LNCaP clone FGC (cell line): ENCODE measurements around the gene SGTB.

Source experiments
- DNase-seq: peaks from one replicate; pipeline ENCODE4 v3.0.0-alpha.2; 2011; ENCODE audit warnings: low read depth
- H3K4me3 ChIP-seq: 2 replicates; pipeline ENCODE4 v1.5.1; 2011; ENCODE audit warnings: mild to moderate bottlenecking, low read depth, low read length, control low read depth
- TF ChIP-seq, protein P1 (sequence below): IDR thresholded peaks from 2 replicates; pipeline ENCODE4 v1.5.1; 2012; ENCODE audit warnings: mild to moderate bottlenecking; ENCODE audit not compliant: control insufficient read depth, insufficient read depth; ENCODE audit errors: extremely low read depth

SGTB gene

DNA sequence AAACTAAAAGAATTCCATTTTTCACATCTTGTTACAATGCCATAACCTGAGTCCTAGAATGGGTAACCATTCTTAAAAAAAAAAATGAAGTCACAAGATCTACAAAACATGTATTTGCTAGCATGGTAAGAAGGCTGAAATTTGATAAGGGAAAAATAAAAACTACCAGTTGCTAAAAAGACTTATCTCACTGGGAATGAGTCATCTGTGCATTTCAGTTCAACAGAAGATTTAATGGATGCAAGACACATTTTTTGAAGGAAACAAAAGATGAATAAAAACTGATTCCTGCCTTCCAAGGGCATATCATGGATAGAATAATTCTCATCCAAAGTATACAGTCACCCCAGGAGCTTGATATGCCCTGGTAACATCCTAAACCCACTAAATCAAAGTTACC, 47.2 kb downstream of the SGTB start:
- TF ChIP-seq, protein P1, sequence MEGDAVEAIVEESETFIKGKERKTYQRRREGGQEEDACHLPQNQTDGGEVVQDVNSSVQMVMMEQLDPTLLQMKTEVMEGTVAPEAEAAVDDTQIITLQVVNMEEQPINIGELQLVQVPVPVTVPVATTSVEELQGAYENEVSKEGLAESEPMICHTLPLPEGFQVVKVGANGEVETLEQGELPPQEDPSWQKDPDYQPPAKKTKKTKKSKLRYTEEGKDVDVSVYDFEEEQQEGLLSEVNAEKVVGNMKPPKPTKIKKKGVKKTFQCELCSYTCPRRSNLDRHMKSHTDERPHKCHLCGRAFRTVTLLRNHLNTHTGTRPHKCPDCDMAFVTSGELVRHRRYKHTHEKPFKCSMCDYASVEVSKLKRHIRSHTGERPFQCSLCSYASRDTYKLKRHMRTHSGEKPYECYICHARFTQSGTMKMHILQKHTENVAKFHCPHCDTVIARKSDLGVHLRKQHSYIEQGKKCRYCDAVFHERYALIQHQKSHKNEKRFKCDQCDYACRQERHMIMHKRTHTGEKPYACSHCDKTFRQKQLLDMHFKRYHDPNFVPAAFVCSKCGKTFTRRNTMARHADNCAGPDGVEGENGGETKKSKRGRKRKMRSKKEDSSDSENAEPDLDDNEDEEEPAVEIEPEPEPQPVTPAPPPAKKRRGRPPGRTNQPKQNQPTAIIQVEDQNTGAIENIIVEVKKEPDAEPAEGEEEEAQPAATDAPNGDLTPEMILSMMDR, result no peak
- H3K4me3 ChIP-seq, result no peak overlapping the region
- no peak for DNase-seq

DNA sequence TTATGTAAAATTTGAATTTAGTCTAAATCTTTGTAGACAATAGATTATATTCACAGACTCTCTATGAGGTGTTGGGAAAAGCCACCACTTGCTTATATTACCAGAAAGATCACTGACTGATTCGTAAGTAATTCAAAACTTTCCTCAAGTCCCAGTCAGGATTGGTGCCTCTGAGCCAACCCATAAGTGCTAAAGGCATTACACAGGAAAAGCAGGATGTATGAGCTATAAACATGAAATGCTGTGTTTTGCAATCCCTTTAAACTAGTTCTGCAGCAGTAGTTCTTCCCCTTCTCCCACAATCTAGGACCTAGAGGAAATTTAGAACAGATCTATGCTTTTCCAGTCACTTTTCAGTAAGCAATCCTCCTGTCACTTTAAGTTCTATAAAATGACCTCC, 49.1 kb downstream of the SGTB start:
- no peak overlapping the region for H3K4me3 ChIP-seq
- DNase-seq, result no peak
- TF ChIP-seq, protein P1, result no peak

DNA sequence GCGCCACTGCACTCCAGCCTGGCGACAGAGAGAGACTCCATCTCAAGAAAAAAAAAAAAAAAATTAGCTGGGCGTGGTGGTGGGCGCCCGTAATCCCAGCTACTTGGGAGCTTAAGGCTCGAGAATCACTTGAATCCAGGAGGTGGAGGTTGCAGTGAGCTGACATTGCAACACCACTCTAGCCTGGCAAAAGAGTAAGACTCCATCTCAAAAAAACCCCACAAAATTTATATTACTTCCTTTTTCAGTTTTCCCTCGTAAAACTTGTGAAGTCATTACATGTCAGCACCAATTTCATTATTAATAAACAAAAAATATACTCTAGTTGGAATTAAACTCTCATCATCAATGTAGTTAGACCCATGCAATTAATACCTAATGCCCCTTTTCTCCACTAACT, 53.2 kb downstream of the SGTB start:
- no peak overlapping the region for H3K4me3 ChIP-seq
- TF ChIP-seq, protein P1, result no peak
- DNase-seq, result no peak

DNA sequence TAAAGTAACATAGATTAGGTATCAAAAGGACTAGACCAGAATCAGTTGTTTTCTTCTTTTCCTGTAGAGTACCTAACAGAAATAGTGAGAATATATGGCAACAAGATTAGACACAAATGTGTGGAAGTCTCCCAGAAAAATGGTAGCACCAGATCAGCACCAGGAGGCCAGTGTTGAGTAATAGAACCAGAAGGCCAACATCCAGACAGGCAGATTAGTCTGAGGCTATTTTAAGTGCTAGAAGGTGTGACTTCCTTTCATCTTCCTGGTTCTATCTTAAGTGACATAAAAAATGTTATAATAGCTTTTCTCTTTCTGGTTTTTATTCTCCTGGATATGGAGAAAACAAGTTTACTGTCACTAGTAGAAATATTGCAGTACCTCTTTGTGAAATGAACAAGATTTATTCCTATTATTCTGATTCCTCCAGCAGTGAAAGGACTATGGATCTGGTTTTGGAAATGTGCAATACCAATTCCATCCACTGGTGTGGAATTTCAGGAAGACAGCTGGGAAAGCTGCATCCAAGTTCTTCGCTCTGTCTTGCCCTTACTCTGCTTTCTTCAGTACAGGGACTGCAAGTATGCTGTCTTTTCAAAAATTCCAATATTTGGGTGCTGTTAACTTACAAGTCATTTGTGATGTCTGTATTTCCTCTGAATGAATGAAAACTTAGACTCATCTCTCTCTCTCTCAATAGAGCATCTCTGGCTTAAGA, 57.9 kb downstream of the SGTB start:
- TF ChIP-seq, protein P1, result peak; percentile 32; the same call in 1 of the 2 replicates
- H3K4me3 ChIP-seq, result no peak overlapping the region
- no peak for DNase-seq

DNA sequence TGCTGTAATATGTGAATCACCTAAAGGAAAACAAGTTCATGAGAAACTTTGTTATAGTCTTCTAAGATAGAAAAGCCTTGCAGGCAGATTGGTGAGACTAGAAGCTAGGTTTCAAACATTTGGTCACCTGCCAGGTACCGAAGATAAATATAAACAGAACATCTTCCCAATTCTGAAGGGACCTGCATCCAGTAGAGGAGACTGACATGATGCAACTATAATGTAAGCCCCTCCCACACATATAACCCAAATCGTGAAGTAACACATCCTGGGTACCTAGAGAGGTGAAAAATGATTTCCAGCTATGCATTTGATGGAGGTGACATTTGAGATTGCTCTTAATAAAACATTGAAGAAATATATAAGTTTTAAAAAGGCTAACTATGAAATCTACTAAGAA, 67.2 kb downstream of the SGTB start:
- TF ChIP-seq, protein P1, result no peak
- no peak for DNase-seq
- H3K4me3 ChIP-seq, result no peak overlapping the region

DNA sequence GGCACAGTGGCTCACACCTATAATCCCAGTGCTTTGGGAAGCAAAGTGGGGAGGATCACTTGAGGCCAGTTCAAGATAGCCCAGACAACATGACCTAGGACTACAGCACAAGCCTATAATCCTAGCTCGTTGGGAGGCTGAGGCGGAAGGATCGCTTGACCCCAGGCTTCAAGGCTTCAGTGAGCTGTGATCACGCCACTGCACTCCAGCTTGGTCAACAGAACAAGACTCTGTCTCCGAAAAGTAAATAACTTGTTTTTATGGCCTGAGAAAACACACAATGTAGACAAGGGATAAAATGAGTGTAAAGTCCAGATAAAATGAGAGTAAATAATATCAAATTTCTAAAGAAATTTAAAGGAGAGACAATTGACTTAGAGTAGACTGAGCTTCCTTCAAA, 70.8 kb downstream of the SGTB start:
- DNase-seq, result peak; percentile 87
- TF ChIP-seq, protein P1, result no peak
- H3K4me3 ChIP-seq, result no peak overlapping the region

DNA sequence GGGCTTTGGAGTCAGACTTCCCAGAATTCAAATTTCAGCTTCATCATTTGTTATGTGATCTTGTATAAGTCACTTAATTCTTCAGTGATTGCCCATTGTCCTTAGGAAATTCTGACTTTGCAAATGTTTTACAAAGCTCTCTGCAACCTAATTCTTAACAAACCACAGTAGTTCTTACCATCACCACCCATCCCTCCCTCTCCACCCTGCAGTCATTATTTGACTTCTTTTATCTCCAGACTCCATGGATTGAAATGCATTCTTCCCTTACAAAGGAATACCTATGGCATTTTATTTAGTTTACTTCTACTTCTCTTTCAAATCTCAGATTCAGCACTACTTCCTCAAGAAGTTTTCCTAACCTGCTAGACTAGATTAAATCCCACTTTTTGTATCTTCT, 74.0 kb downstream of the SGTB start:
- TF ChIP-seq, protein P1, result no peak
- no peak for DNase-seq
- no peak overlapping the region for H3K4me3 ChIP-seq
